Esophagus muscularis mucosa (tissue), 4 donors: ENCODE data around the gene DNAJC17.

Experiments used
- CTCF ChIP-seq, 3 experiments: fragments of 200-600 bp in 2 of 3; fragments of 450-650 bp in 1 of 3; sonication (generic) in 2 of 3; IDR thresholded peaks; one replicate each; pipeline ENCODE4 v1.5.1; 2017 to 2019; ENCODE audit warnings: antibody characterized with exemption in 3 of 3, mild to moderate bottlenecking in 2 of 3, moderate library complexity in 1 of 3
- EP300 ChIP-seq: sonication (generic); formaldehyde crosslinking; IDR thresholded peaks from one replicate; pipeline ENCODE4 v1.6.1; 2017; ENCODE audit warnings: antibody characterized with exemption
- POLR2A ChIP-seq: fragments of 450-650 bp; IDR thresholded peaks from one replicate; pipeline ENCODE4 v1.6.1; 2017; ENCODE audit warnings: antibody characterized with exemption, moderate library complexity, mild to moderate bottlenecking, low read depth
- POLR2AphosphoS5 ChIP-seq, 2 donors: sonication (generic); formaldehyde crosslinking; IDR thresholded peaks; one replicate each; pipeline ENCODE4 v1.6.1; 2017; ENCODE audit warnings: antibody characterized with exemption in 2 of 2

- TF ChIP-seq EP300 (no peak), CTCF (IDR thresholded peaks at IDR 0.05) (no peak), POLR2A (no peak), POLR2AphosphoS5 (IDR thresholded peaks at IDR 0.05) (no peak)
Measured at GRCh38 chr15:40759961-40760360, 47.3 kb downstream of the DNAJC17 start.
